ENCODE data around the gene CSF1R. TPM values are rescaled to one million over a fixed set of nuclear protein-coding genes. Genes with fewer than 3 reads are reported as not detected.

Gene CSF1R
- total and polyA plus RNA-seq, 4 donors = 5.4 to 46.2 (median 22.1) TPM

GRCh38 chr5:150129454-150129812 is 43.1 kb upstream of the CSF1R start:
- peak; percentile 48 for TF ChIP-seq FOXA2 (IDR thresholded peaks at IDR 0.05)
- peak in 1 of 2 donors; percentile 49 for TF ChIP-seq HNF4A (conservative IDR thresholded peaks at IDR 0.05)
- no peak for TF ChIP-seq YY1 (IDR thresholded peaks at IDR 0.05)
- TF ChIP-seq RXRA (IDR thresholded peaks at IDR 0.05) = peak in 1 of 2 donors; percentile 20
- no peak for TF ChIP-seq GABPA (IDR thresholded peaks at IDR 0.05 in 1 of 2, conservative IDR thresholded peaks at IDR 0.05 in 1 of 2)
- TF ChIP-seq FOXA1 (IDR thresholded peaks at IDR 0.05) = no peak
- TF ChIP-seq HNF4G (IDR thresholded peaks at IDR 0.05) = no peak
- no peak for TF ChIP-seq CTCF (IDR thresholded peaks at IDR 0.05; ENCODE audit: low read depth, low read length, missing input control)
- Histone ChIP-seq H3K9ac (ENCODE audit: low read depth in 1 of 2, low read length in 2 of 2) (no peak overlapping the region), H3K36me3 (ENCODE audit: control insufficient read depth in 4 of 4, insufficient read depth in 3 of 4, low read depth in 1 of 4, low read length in 3 of 4) (peaks cover 0 to 2% (median 0%) of the 10 kb centered on the region in 4 donors), H3K27ac (ENCODE audit: low read depth in 1 of 2, low read length in 2 of 2) (peak overlapping the region; percentile 65 to 66), H3K4me1 (ENCODE audit: control insufficient read depth in 4 of 4, insufficient read depth in 4 of 4, low read length in 3 of 4) (peaks cover 0 to 28% (median 20%) of the 10 kb centered on the region in 4 donors), H3K27me3 (ENCODE audit: control insufficient read depth in 4 of 4, insufficient read depth in 4 of 4, low read length in 3 of 4) (no peaks in the 10 kb centered on the region), H3K9me3 (ENCODE audit: control insufficient read depth in 4 of 4, low read length in 3 of 4) (no peaks in the 10 kb centered on the region), H3K4me3 (ENCODE audit: low read depth in 1 of 3, low read length in 3 of 3) (peak overlapping the region in 1 of 3 donors; percentile 30)
- 39% methylated on average over 8 of the region's 8 CpGs for WGBS
- DNase-seq (ENCODE audit: low spot score) = no peak

GRCh38 chr5:150126921-150127265 is 40.5 kb upstream of the CSF1R start:
- H3K27ac ChIP-seq (ENCODE audit: low read depth in 1 of 2, low read length in 2 of 2) = no peak overlapping the region
- WGBS = 89% methylated on average over 6 of the region's 6 CpGs
- no peaks in the 10 kb centered on the region for H3K9me3 ChIP-seq (ENCODE audit: control insufficient read depth in 4 of 4, low read length in 3 of 4)
- H3K9ac ChIP-seq (ENCODE audit: low read depth in 1 of 2, low read length in 2 of 2) = no peak overlapping the region
- DNase-seq (ENCODE audit: low spot score) = no peak
- TF ChIP-seq MAX (IDR thresholded peaks at IDR 0.05) (no peak), ATF3 (IDR thresholded peaks at IDR 0.05) (no peak), HNF4A (conservative IDR thresholded peaks at IDR 0.05) (no peak), TAF1 (conservative IDR thresholded peaks at IDR 0.05) (no peak), CTCF (IDR thresholded peaks at IDR 0.05; ENCODE audit: low read depth, low read length, missing input control) (no peak), FOXA1 (IDR thresholded peaks at IDR 0.05) (no peak), NR2F2 (IDR thresholded peaks at IDR 0.05) (no peak), REST (IDR thresholded peaks at IDR 0.05) (no peak), JUND (IDR thresholded peaks at IDR 0.05) (no peak), HNF4G (IDR thresholded peaks at IDR 0.05) (no peak), ZBTB33 (IDR thresholded peaks at IDR 0.05) (no peak), SP1 (IDR thresholded peaks at IDR 0.05) (no peak), RXRA (IDR thresholded peaks at IDR 0.05) (no peak), EGR1 (IDR thresholded peaks at IDR 0.05; ENCODE audit: low read depth in 2 of 2) (no peak), FOXA2 (IDR thresholded peaks at IDR 0.05) (no peak), YY1 (IDR thresholded peaks at IDR 0.05) (no peak), RAD21 (IDR thresholded peaks at IDR 0.05) (no peak), GABPA (IDR thresholded peaks at IDR 0.05 in 1 of 2, conservative IDR thresholded peaks at IDR 0.05 in 1 of 2) (no peak)
- peaks cover 0 to 30% (median 20%) of the 10 kb centered on the region in 4 donors for H3K4me1 ChIP-seq (ENCODE audit: control insufficient read depth in 4 of 4, insufficient read depth in 4 of 4, low read length in 3 of 4)
- H3K27me3 ChIP-seq (ENCODE audit: control insufficient read depth in 4 of 4, insufficient read depth in 4 of 4, low read length in 3 of 4) = no peaks in the 10 kb centered on the region
- no peak overlapping the region for H3K4me3 ChIP-seq (ENCODE audit: low read depth in 1 of 3, low read length in 3 of 3)
- H3K36me3 ChIP-seq (ENCODE audit: control insufficient read depth in 4 of 4, insufficient read depth in 3 of 4, low read depth in 1 of 4, low read length in 3 of 4) = peaks cover 0 to 4% (median 1%) of the 10 kb centered on the region in 4 donors
